H9 (cell line): ENCODE data around the gene CTR9. TPM values are rescaled to one million over a fixed set of nuclear protein-coding genes. Genes with fewer than 3 reads are reported as not detected.

Experiments used
- DNase-seq: peaks from one replicate; pipeline ENCODE4 v3.0.0-alpha.2; 2017
- H2AFZ ChIP-seq: one replicate; pipeline ENCODE4 v1.6.1; 2013; ENCODE audit warnings: mild to moderate bottlenecking, low read length, control low read depth, moderate library complexity
- H2AK5ac ChIP-seq: 2 replicates; pipeline ENCODE4 v1.6.1; 2013; ENCODE audit warnings: low read length, control low read depth, mixed read lengths; ENCODE audit not compliant: insufficient read length
- H2BK120ac ChIP-seq: one replicate; pipeline ENCODE4 v1.6.1; 2013; ENCODE audit warnings: low read depth, mild to moderate bottlenecking, low read length, control low read depth, inconsistent platforms; ENCODE audit not compliant: poor library complexity, severe bottlenecking
- H2BK12ac ChIP-seq: 2 replicates; pipeline ENCODE4 v1.6.1; 2013; ENCODE audit warnings: low read length, control low read depth, mixed read lengths, low read depth; ENCODE audit not compliant: insufficient read length
- H2BK15ac ChIP-seq: 2 replicates; pipeline ENCODE4 v1.6.1; 2013; ENCODE audit warnings: low read depth, low read length, control low read depth
- H2BK20ac ChIP-seq: one replicate; pipeline ENCODE4 v1.6.1; 2013; ENCODE audit warnings: low read depth, mild to moderate bottlenecking, low read length, control low read depth, inconsistent platforms; ENCODE audit not compliant: poor library complexity, severe bottlenecking
- H2BK5ac ChIP-seq: 2 replicates; pipeline ENCODE4 v1.6.1; 2013; ENCODE audit warnings: low read length, control low read depth, mixed read lengths; ENCODE audit not compliant: insufficient read length
- H3K14ac ChIP-seq: 2 replicates; pipeline ENCODE4 v1.6.1; 2013; ENCODE audit warnings: low read length, control low read depth; ENCODE audit not compliant: insufficient read depth
- H3K18ac ChIP-seq: 2 replicates; pipeline ENCODE4 v1.6.1; 2013; ENCODE audit warnings: low read depth, mild to moderate bottlenecking, mixed read lengths, low read length, control low read depth; ENCODE audit not compliant: insufficient read length
- H3K23ac ChIP-seq: 2 replicates; pipeline ENCODE4 v1.6.1; 2013; ENCODE audit warnings: low read length, control low read depth, mixed read lengths, low read depth; ENCODE audit not compliant: insufficient read length
- H3K23me2 ChIP-seq: 2 replicates; pipeline ENCODE4 v1.6.1; 2013; ENCODE audit warnings: low read depth, mild to moderate bottlenecking, mixed read lengths, low read length, control low read depth; ENCODE audit not compliant: insufficient read length, poor library complexity, severe bottlenecking
- H3K27ac ChIP-seq: 2 replicates; pipeline ENCODE4 v1.5.1; 2013; ENCODE audit warnings: low read length, control low read depth, mixed read lengths, low read depth; ENCODE audit not compliant: insufficient read length
- H3K27me3 ChIP-seq: 2 replicates; pipeline ENCODE4 v1.6.1; 2013; ENCODE audit warnings: low read length, control low read depth, inconsistent platforms; ENCODE audit not compliant: insufficient read depth
- H3K4ac ChIP-seq: 2 replicates; pipeline ENCODE4 v1.6.1; 2013; ENCODE audit warnings: low read depth, mild to moderate bottlenecking, control low read depth, inconsistent platforms, low read length, moderate library complexity
- H3K4me1 ChIP-seq: 2 replicates; pipeline ENCODE4 v1.6.1; 2013; ENCODE audit warnings: low read length, control low read depth, inconsistent platforms; ENCODE audit not compliant: insufficient read depth
- H3K4me2 ChIP-seq: 2 replicates; pipeline ENCODE4 v1.6.1; 2013; ENCODE audit warnings: low read length, control low read depth, mixed read lengths; ENCODE audit not compliant: insufficient read length, insufficient read depth
- H3K56ac ChIP-seq: 2 replicates; pipeline ENCODE4 v1.6.1; 2013; ENCODE audit warnings: low read depth, mild to moderate bottlenecking, mixed read lengths, low read length, control low read depth; ENCODE audit not compliant: insufficient read length
- H3K79me1 ChIP-seq: 2 replicates; pipeline ENCODE4 v1.6.1; 2013; ENCODE audit warnings: low read depth, mild to moderate bottlenecking, moderate library complexity, low read length, control low read depth, inconsistent platforms; ENCODE audit not compliant: insufficient read depth, poor library complexity, severe bottlenecking
- H3K79me2 ChIP-seq: 2 replicates; pipeline ENCODE4 v1.6.1; 2013; ENCODE audit warnings: low read length, control low read depth, inconsistent platforms; ENCODE audit not compliant: insufficient read depth
- H3K9ac ChIP-seq: 2 replicates; pipeline ENCODE4 v1.6.1; 2013; ENCODE audit warnings: low read length, control low read depth, mixed read lengths; ENCODE audit not compliant: insufficient read length; ENCODE audit errors: extremely low read depth
- H3K9me3 ChIP-seq: one replicate; pipeline ENCODE4 v1.6.1; 2013; ENCODE audit warnings: low read depth, low read length, inconsistent platforms; ENCODE audit not compliant: control insufficient read depth
- H3T11ph ChIP-seq: one replicate; pipeline ENCODE4 v1.6.1; 2013; ENCODE audit warnings: mild to moderate bottlenecking, low read length, control low read depth, inconsistent platforms
- H4K20me1 ChIP-seq: one replicate; pipeline ENCODE4 v1.6.1; 2013; ENCODE audit not compliant: control insufficient read depth, insufficient read length, insufficient read depth
- H4K5ac ChIP-seq: 2 replicates; pipeline ENCODE4 v1.6.1; 2013; ENCODE audit warnings: low read depth, mild to moderate bottlenecking, mixed read lengths, low read length, control low read depth; ENCODE audit not compliant: insufficient read length
- H4K8ac ChIP-seq: replicated peaks from 2 replicates; pipeline ENCODE4 v1.6.1; 2013; ENCODE audit warnings: low read length, control low read depth, mixed read lengths, low read depth; ENCODE audit not compliant: insufficient read length
- H4K91ac ChIP-seq: 2 replicates; pipeline ENCODE4 v1.6.1; 2013; ENCODE audit warnings: low read depth, mild to moderate bottlenecking, moderate library complexity, mixed read lengths, low read length, control low read depth; ENCODE audit not compliant: insufficient read length
- H3K27ac Mint-ChIP-seq, 3 experiments: 2 replicates in 2 of 3; 3 replicates in 1 of 3; pipeline ENCODE4 v1.8.0; 2020 to 2021; ENCODE audit warnings: mixed read lengths in 3 of 3, mild to moderate bottlenecking in 1 of 3, moderate library complexity in 1 of 3
- H3K27me3 Mint-ChIP-seq: 2 replicates; pipeline ENCODE4 v1.8.0; 2021; ENCODE audit warnings: low read depth, mild to moderate bottlenecking, moderate library complexity, mixed read lengths
- H3K36me3 Mint-ChIP-seq, 3 experiments: 2 replicates in 2 of 3; 3 replicates in 1 of 3; pipeline ENCODE4 v1.8.0; 2020 to 2021; ENCODE audit warnings: low read depth in 3 of 3, mixed read lengths in 3 of 3; ENCODE audit not compliant: insufficient read depth in 1 of 3
- H3K4me1 Mint-ChIP-seq, 2 experiments: 2 replicates each; pipeline ENCODE4 v1.8.0; 2020; ENCODE audit warnings: mixed read lengths in 2 of 2
- H3K4me3 Mint-ChIP-seq, 2 experiments: 2 replicates in 1 of 2; 3 replicates in 1 of 2; pipeline ENCODE4 v1.8.0; 2020 to 2021; ENCODE audit warnings: mild to moderate bottlenecking in 2 of 2, mixed read lengths in 2 of 2, moderate library complexity in 1 of 2
- H3K9me3 Mint-ChIP-seq, 2 experiments: 2 replicates in 1 of 2; 3 replicates in 1 of 2; pipeline ENCODE4 v1.8.0; 2020; ENCODE audit warnings: mild to moderate bottlenecking in 2 of 2, mixed read lengths in 2 of 2, moderate library complexity in 1 of 2
- CTCF ChIP-seq: fragments of 200-600 bp; sonication (generic); conservative IDR thresholded peaks from 3 replicates; pipeline ENCODE4 v1.8.0; 2021; ENCODE audit warnings: antibody characterized with exemption, mild to moderate bottlenecking
- WGBS: extraction: QIAGEN DNeasy Blood & Tissue Kit; methylation state at CpG from one replicate; pipeline ENCODE4 v1.1.7; 2013; ENCODE audit warnings: missing lambda C conversion rate, low lambda C conversion rate, mixed read lengths; ENCODE audit not compliant: insufficient read length; ENCODE audit errors: extremely low coverage; 5-methylcytosine and 5-hydroxymethylcytosine counted together
- total RNA-seq: library from RNA; stranded (reverse); gene quantifications from 2 replicates; pipeline ENCODE4 v1.2.1, GENCODE V29; 2021

The CTR9 gene
- total RNA-seq, 1 experiment from 2014 or later, result 37.5 TPM

- H2AFZ ChIP-seq, result no peak overlapping the region
- H4K20me1 ChIP-seq, result no peaks in the 10 kb centered on the region
- no peak overlapping the region for H2BK5ac ChIP-seq
- TF ChIP-seq CTCF, result no peak
- H3K4ac ChIP-seq, result no peak overlapping the region
- no peak overlapping the region for H4K91ac ChIP-seq
- no peak overlapping the region for H4K8ac ChIP-seq
- no peak overlapping the region for H3K4me2 ChIP-seq
- H3K9ac ChIP-seq, result no peak overlapping the region
- no peaks in the 10 kb centered on the region for H3K4me1 Mint-ChIP-seq
- H4K5ac ChIP-seq, result no peak overlapping the region
- H3K79me2 ChIP-seq, result no peaks in the 10 kb centered on the region
- no peak overlapping the region for H3K27ac ChIP-seq
- no peak overlapping the region for H3T11ph ChIP-seq
- H3K18ac ChIP-seq, result no peak overlapping the region
- H2BK120ac ChIP-seq, result no peak overlapping the region
- no peak overlapping the region for H2BK15ac ChIP-seq
- H2BK12ac ChIP-seq, result no peak overlapping the region
- DNase-seq, result no peak
- H3K9me3 ChIP-seq, result no peaks in the 10 kb centered on the region
- H2AK5ac ChIP-seq, result no peak overlapping the region
- no CpG with 5 or more reads among the region's 2 CpGs for WGBS
- no peaks in the 10 kb centered on the region for H3K27me3 ChIP-seq
- no peaks in the 10 kb centered on the region for H3K4me1 ChIP-seq
- no peak overlapping the region for H2BK20ac ChIP-seq
- H3K27me3 Mint-ChIP-seq, result no peaks in the 10 kb centered on the region
- H3K9me3 Mint-ChIP-seq, result no peaks in the 10 kb centered on the region
- H3K79me1 ChIP-seq, result no peaks in the 10 kb centered on the region
- no peak overlapping the region for H3K27ac Mint-ChIP-seq
- H3K4me3 Mint-ChIP-seq, result no peak overlapping the region
- H3K56ac ChIP-seq, result no peak overlapping the region
- H3K14ac ChIP-seq, result no peak overlapping the region
- H3K23ac ChIP-seq, result no peak overlapping the region
- H3K36me3 Mint-ChIP-seq, result no peaks in the 10 kb centered on the region
- no peaks in the 10 kb centered on the region for H3K23me2 ChIP-seq
These were observed 72.1 kb downstream of the CTR9 start for GRCh38 chr11:10823152-10823579.
